Measurements from ENCODE around the gene ATG14.

GRCh38 chr14:55440385-55440784 is 28.8 kb upstream of the ATG14 start, which contains the start of gene TBPL2:
- TF ChIP-seq, protein P1, sequence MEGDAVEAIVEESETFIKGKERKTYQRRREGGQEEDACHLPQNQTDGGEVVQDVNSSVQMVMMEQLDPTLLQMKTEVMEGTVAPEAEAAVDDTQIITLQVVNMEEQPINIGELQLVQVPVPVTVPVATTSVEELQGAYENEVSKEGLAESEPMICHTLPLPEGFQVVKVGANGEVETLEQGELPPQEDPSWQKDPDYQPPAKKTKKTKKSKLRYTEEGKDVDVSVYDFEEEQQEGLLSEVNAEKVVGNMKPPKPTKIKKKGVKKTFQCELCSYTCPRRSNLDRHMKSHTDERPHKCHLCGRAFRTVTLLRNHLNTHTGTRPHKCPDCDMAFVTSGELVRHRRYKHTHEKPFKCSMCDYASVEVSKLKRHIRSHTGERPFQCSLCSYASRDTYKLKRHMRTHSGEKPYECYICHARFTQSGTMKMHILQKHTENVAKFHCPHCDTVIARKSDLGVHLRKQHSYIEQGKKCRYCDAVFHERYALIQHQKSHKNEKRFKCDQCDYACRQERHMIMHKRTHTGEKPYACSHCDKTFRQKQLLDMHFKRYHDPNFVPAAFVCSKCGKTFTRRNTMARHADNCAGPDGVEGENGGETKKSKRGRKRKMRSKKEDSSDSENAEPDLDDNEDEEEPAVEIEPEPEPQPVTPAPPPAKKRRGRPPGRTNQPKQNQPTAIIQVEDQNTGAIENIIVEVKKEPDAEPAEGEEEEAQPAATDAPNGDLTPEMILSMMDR (IDR thresholded peaks at IDR 0.05), result no peak
- no peak for TF ChIP-seq POLR2A (IDR thresholded peaks at IDR 0.05)
